ENCODE results near the gene SPTBN1. TPM values are rescaled to one million over a fixed set of nuclear protein-coding genes. Genes with fewer than 3 reads are reported as not detected.

The SPTBN1 gene
- total and polyA plus RNA-seq, 2 of the 13 experiments (the other 11 are each of a cell fraction or from before 2014, with no cell fraction given) = 123 to 299 TPM

GRCh38 chr2:54555318-54555837, 99.3 kb downstream of the SPTBN1 start (continued):
- TF ChIP-seq SKIL (CRISPR knock-in tag; IDR thresholded peaks at IDR 0.05; ENCODE audit: borderline replicate concordance) (no peak), MAFF (IDR thresholded peaks at IDR 0.05; ENCODE audit: low read depth, low read length) (no peak), ASH2L (IDR thresholded peaks at IDR 0.05; ENCODE audit: insufficient read length, low read depth, low read length) (peak; percentile 84), KLF6 (CRISPR knock-in tag; IDR thresholded peaks at IDR 0.05) (no peak), TFAP4 (IDR thresholded peaks at IDR 0.05; ENCODE audit: borderline replicate concordance, low read depth) (peak; percentile 63; the same call in 1 of the 2 replicates), PAXIP1 (CRISPR knock-in tag; conservative IDR thresholded peaks at IDR 0.05) (peak; percentile 90), YEATS4 (CRISPR knock-in tag; IDR thresholded peaks at IDR 0.05; ENCODE audit: borderline replicate concordance) (0 out of 2 replicates have a peak, but pooled peaks have one; percentile 39), HNF4A (CRISPR knock-in tag; IDR thresholded peaks at IDR 0.05) (peak; percentile 93), ZHX1 (CRISPR knock-in tag; IDR thresholded peaks at IDR 0.05; ENCODE audit: low read depth) (no peak), HDAC6 (IDR thresholded peaks at IDR 0.05; ENCODE audit: low read depth, low read length) (0 out of 2 replicates have a peak, but pooled peaks have one; percentile 17), ZKSCAN5 (CRISPR knock-in tag; IDR thresholded peaks at IDR 0.05) (peak; percentile 79; the same call in 1 of the 2 replicates), DRAP1 (CRISPR knock-in tag; IDR thresholded peaks at IDR 0.05) (peak; percentile 96), TOPORS (CRISPR knock-in tag; IDR thresholded peaks at IDR 0.05) (0 out of 2 replicates have a peak, but pooled peaks have one; percentile 31), ZBTB26 (CRISPR knock-in tag; IDR thresholded peaks at IDR 0.05; ENCODE audit: borderline replicate concordance) (peak; percentile 97), ATF7 (IDR thresholded peaks at IDR 0.05) (peak; percentile 33), ATF7 (CRISPR knock-in tag; IDR thresholded peaks at IDR 0.05) (no peak), CEBPB (IDR thresholded peaks at IDR 0.05; ENCODE audit: borderline replicate concordance, low read depth, low read length) (peak; percentile 79), NCOA2 (CRISPR knock-in tag; IDR thresholded peaks at IDR 0.05) (peak; percentile 80), ZNF136 (CRISPR knock-in tag; IDR thresholded peaks at IDR 0.05; ENCODE audit: low read depth) (0 out of 2 replicates have a peak, but pooled peaks have one; percentile 51)
